ENCODE data around the gene CCDC24. TPM values are rescaled to one million over a fixed set of nuclear protein-coding genes. Genes with fewer than 3 reads are reported as not detected.

Gene CCDC24
- total and polyA plus RNA-seq, 9 donors: 1.1 to 23.3 (median 6.3) TPM

DNA sequence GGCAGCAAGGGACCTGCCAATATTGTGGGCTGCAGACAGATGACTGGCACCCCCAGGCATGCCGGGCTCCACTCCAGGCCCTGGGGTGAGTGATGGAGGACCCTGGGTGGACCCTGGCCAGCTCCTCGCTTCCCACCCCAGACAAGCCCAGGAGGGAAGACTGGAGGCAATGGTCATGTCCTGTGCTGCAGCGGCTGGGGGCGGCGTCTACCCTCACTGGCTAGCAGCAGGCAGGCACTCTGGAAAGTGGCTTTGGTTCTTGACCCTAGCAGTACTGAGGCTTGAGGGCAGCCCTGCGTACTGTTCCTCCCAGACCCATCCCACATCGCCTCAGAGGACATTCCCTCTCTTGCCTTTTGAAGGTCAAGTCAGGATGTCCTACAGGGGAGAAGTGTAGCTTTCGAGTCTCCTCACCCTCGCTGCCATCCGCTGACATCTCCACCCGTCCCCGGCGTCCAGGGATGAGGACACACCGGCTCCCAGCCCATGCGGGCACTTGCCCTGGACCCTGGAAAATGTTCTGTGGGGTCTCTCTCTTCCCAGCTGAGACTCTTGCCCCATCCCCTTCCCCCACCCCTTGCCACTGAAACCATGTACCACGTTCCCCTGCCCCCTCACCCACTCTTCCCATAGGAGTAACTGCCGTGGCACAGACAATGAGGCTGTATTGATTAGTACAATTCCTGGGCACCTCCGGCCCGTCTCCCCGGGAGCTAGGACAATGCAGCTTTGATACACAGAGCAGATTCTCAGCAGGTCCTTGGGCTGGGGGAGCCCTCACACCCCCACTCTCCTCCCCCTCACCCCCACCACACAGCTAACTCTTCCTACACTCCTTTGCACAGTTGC lies 24.9 kb downstream of the CCDC24 start:
- intact Hi-C loops (cut with DNase I): no loop called here
- WGBS, 3 donors: 89 to 92% (median 89%) methylated on average over 20 of the region's 20 CpGs
- TF ChIP-seq EP300 (IDR thresholded peaks at IDR 0.05) (no peak), POLR2A (IDR thresholded peaks at IDR 0.05) (no peak)
- TF ChIP-seq, protein P1, sequence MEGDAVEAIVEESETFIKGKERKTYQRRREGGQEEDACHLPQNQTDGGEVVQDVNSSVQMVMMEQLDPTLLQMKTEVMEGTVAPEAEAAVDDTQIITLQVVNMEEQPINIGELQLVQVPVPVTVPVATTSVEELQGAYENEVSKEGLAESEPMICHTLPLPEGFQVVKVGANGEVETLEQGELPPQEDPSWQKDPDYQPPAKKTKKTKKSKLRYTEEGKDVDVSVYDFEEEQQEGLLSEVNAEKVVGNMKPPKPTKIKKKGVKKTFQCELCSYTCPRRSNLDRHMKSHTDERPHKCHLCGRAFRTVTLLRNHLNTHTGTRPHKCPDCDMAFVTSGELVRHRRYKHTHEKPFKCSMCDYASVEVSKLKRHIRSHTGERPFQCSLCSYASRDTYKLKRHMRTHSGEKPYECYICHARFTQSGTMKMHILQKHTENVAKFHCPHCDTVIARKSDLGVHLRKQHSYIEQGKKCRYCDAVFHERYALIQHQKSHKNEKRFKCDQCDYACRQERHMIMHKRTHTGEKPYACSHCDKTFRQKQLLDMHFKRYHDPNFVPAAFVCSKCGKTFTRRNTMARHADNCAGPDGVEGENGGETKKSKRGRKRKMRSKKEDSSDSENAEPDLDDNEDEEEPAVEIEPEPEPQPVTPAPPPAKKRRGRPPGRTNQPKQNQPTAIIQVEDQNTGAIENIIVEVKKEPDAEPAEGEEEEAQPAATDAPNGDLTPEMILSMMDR (IDR thresholded peaks at IDR 0.05): no peak

DNA sequence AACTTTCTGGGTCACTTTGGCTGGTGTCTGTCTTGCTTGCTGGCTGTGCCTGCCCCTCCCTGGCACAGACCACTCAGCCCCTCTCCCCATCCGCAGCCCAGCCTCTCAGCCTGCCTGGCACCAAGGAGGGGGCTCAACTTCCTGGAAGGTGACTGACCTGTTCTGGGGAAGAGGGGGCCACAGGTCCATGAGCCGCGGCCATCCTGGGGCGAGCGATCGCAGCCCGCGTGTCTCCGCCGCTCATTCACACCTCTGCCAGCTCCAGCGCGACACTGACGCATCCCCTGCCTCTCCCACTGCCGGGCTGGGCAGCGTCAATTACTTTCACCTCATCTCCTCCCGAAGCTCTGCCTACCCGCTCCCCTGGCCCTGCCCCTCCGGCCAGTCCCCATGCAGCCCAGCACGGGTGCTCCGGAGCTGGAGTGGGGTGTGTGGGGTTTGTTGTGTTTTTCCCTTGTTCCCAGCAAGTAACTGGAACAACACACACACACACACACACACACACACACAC lies 25.5 kb downstream of the CCDC24 start:
- no peak for TF ChIP-seq POLR2A (IDR thresholded peaks at IDR 0.05)
- TF ChIP-seq, protein P1 (IDR thresholded peaks at IDR 0.05): no peak
- TF ChIP-seq EP300 (IDR thresholded peaks at IDR 0.05): no peak
- intact Hi-C loops (cut with DNase I): no loop called here
- no peaks in the 10 kb centered on the region for H3K4me1 ChIP-seq (ENCODE audit: insufficient read depth)

More for the DNA sequence above, 24.9 kb downstream of the CCDC24 start:
- no peak overlapping the region for H3K27ac ChIP-seq
- H3K9me3 ChIP-seq: no peaks in the 10 kb centered on the region
- no peak overlapping the region for H3K4me3 ChIP-seq
- no peaks in the 10 kb centered on the region for H3K27me3 ChIP-seq
- no peaks in the 10 kb centered on the region for H3K36me3 ChIP-seq
- no peak for DNase-seq
- H3K4me1 ChIP-seq (ENCODE audit: insufficient read depth): no peaks in the 10 kb centered on the region

DNA sequence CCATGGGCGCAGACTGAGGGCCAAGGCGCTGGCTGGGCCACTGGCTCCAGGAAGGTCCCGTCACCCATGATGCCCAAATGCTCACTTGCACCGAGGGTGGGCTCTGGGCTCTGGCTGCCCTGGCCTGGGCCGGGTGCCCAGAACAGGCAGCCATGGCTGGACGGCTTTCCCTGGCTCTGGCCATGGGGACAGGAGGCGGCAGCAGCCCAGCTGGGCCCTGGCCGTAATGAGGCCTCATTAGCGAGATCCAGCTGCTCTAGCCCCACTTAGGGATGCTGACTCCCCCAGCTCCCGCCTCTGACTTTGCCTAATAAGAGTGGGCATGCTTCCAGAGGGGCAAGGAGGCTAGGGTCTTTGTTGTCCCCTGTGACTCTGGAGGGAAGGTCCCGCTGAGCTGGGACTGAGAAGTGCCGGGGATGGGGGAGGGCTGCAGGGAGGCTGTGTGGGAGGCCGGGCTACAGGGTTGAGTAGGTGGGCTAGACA lies 28.1 kb downstream of the CCDC24 start:
- Histone ChIP-seq H3K27ac (no peak overlapping the region), H3K9me3 (no peaks in the 10 kb centered on the region), H3K36me3 (no peaks in the 10 kb centered on the region), H3K4me1 (ENCODE audit: insufficient read depth) (no peaks in the 10 kb centered on the region), H3K4me3 (no peak overlapping the region), H3K27me3 (no peaks in the 10 kb centered on the region)
- WGBS, 3 donors: 75 to 84% (median 76%) methylated on average over 13 of the region's 13 CpGs
- intact Hi-C loops (cut with DNase I): no loop called here
- TF ChIP-seq EP300 (IDR thresholded peaks at IDR 0.05): no peak
- TF ChIP-seq, protein P1 (IDR thresholded peaks at IDR 0.05): no peak
- TF ChIP-seq POLR2A (IDR thresholded peaks at IDR 0.05): no peak
- DNase-seq: no peak

More for the DNA sequence above, 25.5 kb downstream of the CCDC24 start:
- H3K9me3 ChIP-seq: no peaks in the 10 kb centered on the region
- no peaks in the 10 kb centered on the region for H3K36me3 ChIP-seq
- no peak overlapping the region for H3K4me3 ChIP-seq
- no peaks in the 10 kb centered on the region for H3K27me3 ChIP-seq
- no peak for DNase-seq
- H3K27ac ChIP-seq: no peak overlapping the region
- 89 to 91% (median 90%) methylated on average over 20 of the region's 20 CpGs for WGBS, 3 donors

DNA sequence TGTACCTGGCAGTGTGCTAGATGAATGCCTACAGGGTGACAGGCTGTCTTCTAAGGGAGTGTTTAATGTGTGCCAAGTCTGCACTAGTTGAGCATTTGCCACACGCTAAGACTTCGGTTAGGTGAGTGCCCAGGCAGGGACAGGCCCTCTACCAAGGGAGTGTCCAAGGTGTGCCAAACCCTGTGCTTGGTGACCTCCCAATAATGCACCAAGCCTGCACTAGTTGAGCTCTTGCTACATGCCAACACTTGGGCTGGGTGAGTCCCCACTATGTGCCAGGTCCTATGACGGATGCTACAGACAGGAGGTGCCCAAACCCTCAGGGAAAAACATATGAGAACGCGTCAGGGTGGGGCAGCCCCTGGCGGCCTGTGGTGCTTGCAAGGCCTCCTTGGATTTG lies 29.1 kb downstream of the CCDC24 start:
- Histone ChIP-seq H3K9me3 (no peaks in the 10 kb centered on the region), H3K27ac (no peak overlapping the region), H3K4me3 (no peak overlapping the region), H3K27me3 (no peaks in the 10 kb centered on the region), H3K36me3 (no peaks in the 10 kb centered on the region), H3K4me1 (ENCODE audit: insufficient read depth) (no peaks in the 10 kb centered on the region)
- intact Hi-C loops (cut with DNase I): no loop called here
- WGBS, 3 donors: 79 to 90% (median 86%) methylated on average over 6 of the region's 6 CpGs
- TF ChIP-seq EP300 (IDR thresholded peaks at IDR 0.05) (no peak), POLR2A (IDR thresholded peaks at IDR 0.05) (no peak)
- TF ChIP-seq, protein P1 (IDR thresholded peaks at IDR 0.05): no peak
- no peak for DNase-seq

Measured in ovary (tissue), 9 donors.